Measurements from ENCODE around the gene ZNF441. TPM values are rescaled to one million over a fixed set of nuclear protein-coding genes. Genes with fewer than 3 reads are reported as not detected.
"Not testable (repeated sequence)": the region's sequence is repeated elsewhere in the genome, so short reads cannot be mapped to it uniquely, and the experiment has no call there.

ZNF441 gene
- total RNA-seq, 1 donor = 10.9 TPM

DNA sequence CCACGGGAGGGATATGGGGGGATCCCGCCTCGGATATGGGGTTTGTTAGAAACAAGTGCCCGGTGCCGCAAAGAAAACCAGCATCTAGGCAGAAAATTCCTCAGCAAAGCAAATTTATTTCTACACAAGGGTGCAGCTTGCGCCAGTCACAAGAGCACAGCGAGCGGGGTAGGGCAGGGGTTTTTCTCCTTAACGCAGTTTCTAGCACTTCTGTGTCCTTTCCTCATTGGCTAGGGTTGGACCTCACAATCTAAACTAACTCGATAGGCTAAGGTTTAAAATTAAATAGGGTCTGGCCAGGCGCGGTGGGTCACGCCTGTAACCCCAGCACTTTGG, 47.9 kb downstream of the ZNF441 start:
- TF ChIP-seq, protein P1, sequence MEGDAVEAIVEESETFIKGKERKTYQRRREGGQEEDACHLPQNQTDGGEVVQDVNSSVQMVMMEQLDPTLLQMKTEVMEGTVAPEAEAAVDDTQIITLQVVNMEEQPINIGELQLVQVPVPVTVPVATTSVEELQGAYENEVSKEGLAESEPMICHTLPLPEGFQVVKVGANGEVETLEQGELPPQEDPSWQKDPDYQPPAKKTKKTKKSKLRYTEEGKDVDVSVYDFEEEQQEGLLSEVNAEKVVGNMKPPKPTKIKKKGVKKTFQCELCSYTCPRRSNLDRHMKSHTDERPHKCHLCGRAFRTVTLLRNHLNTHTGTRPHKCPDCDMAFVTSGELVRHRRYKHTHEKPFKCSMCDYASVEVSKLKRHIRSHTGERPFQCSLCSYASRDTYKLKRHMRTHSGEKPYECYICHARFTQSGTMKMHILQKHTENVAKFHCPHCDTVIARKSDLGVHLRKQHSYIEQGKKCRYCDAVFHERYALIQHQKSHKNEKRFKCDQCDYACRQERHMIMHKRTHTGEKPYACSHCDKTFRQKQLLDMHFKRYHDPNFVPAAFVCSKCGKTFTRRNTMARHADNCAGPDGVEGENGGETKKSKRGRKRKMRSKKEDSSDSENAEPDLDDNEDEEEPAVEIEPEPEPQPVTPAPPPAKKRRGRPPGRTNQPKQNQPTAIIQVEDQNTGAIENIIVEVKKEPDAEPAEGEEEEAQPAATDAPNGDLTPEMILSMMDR (IDR thresholded peaks at IDR 0.05; ENCODE audit: insufficient read depth, low read length) = no peak
- DNase-seq (ENCODE audit: low read depth) = peak; percentile 47
- peak overlapping the region; percentile 97 for H3K4me3 ChIP-seq (ENCODE audit: low read depth, low read length)

DNA sequence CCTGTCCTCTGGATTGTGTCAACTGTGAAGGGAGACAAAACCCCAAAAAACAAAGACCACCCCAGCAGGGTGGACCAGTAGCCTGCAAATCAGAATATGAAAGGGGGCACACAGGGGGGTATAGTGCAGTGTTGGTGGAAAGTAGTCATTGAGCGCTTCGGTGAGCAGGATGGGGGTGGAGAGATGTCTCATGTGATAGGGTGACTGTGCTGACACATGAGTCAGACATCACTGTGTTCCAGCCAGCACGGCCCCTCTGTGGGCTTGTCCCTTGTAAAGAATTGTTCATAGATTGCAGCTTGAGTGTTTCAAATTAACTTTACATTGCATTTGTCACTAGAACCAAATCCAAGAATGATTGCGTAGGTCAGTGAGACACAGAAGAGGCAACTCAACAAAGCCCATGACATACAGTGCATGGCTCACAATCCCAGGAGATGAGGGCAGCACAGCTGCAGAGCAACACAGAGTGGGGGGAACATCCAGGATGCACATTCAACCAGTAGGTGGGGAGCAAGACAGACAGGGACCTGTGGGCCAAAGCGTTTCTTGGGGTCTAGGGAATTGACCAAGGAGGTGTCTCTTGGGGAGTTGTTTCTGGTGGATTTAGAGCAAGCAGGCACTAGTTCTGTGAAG, 54.8 kb downstream of the ZNF441 start:
- peak; percentile 58 for DNase-seq (ENCODE audit: low read depth)
- TF ChIP-seq, protein P1 (IDR thresholded peaks at IDR 0.05; ENCODE audit: insufficient read depth, low read length) = no peak
- H3K4me3 ChIP-seq (ENCODE audit: low read depth, low read length) = no peak overlapping the region

DNA sequence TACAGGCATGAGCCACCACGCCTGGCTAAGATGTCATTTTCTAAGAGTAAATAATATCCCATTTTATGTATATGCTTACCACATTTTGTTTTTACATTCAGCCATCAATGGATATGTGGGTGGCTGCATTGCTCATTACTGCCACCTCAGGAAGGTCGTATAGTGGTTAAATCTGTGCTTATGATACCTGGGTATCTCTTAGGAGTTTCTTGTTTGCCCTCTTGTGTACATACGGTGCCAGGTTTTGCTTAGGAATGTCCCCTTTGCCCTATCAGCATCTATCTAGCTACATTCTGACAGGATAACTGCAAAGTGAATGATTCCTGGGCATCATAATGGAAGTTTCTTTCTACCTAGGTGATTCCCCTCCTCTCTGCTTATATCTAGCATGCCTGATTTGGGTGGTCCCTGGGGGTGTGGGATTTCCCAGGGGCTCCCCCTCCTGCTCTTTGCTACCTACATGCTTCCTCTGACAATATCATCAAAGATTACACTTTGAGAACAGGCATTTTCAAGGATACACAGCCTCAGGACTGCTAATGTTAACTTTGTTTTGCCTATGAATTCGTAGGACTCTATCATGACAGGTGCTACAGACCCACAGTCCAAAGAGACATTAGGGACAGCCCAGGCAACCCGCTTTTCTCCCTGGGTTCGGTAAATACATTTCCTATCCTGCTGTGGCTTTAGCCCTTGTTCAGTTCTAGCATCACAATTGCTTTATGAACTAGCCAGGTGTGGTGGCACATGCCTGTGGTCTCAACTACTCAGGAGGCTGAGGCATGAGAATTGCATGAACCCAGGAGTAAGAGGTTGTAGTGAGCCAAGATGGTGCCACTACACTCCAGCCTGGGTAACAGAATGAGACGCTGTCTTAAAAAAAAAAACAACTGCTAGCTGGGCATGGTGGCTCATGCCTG, 62.4 kb downstream of the ZNF441 start:
- H3K4me3 ChIP-seq (ENCODE audit: low read depth, low read length); DNase-seq (ENCODE audit: low read depth): not testable (repeated sequence)

DNA sequence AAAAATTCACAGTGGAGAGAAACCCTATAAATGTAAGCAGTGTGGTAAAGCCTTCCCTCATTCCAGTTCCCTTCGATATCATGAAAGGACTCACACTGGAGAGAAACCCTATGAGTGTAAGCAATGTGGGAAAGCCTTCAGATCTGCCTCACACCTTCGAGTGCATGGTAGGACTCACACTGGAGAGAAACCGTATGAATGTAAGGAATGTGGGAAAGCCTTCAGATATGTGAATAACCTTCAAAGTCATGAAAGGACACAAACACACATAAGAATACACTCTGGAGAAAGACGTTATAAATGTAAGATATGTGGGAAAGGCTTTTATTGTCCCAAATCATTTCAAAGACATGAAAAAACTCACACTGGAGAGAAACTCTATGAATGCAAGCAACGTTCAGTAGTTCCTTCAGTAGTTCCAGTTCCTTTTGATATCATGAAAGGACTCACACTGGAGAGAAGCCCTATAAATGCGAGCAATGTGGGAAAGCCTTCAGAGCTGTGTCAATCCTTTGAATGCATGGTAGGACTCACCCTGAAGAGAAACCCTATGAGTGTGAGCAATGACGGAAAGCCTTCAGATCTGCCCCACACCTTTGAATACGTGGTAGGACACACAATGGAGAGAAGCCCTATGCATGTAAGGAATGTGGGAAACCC, 65.6 kb downstream of the ZNF441 start:
- H3K4me3 ChIP-seq (ENCODE audit: low read depth, low read length) = no peak overlapping the region
- no peak for DNase-seq (ENCODE audit: low read depth)
- TF ChIP-seq, protein P1 (IDR thresholded peaks at IDR 0.05; ENCODE audit: insufficient read depth, low read length) = no peak

DNA sequence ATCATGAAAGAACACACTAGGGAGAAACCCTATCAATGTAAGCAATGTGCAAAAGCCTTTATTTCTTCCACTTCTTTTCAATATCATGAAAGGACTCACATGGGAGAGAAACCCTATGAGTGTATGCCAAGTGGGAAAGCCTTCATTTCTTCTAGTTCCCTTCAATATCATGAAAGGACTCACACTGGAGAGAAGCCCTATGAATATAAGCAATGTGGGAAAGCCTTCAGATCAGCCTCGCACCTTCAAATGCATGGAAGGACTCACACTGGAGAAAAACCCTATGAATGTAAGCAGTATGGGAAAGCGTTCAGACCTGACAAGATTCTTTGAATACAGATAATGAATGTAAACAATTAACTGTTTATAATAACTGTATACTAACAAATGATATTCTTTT, 66.7 kb downstream of the ZNF441 start:
- TF ChIP-seq, protein P1 (IDR thresholded peaks at IDR 0.05; ENCODE audit: insufficient read depth, low read length) = no peak

More for the DNA sequence above, 66.7 kb downstream of the ZNF441 start:
- no peak overlapping the region for H3K4me3 ChIP-seq (ENCODE audit: low read depth, low read length)
- no peak for DNase-seq (ENCODE audit: low read depth)

Other genes starting within 250 kb of the ZNF441 start
- 26.3 and 35.5 TPM in 2 replicates for gene ECSIT, start 237.9 kb upstream of the ZNF441 start, total RNA-seq (ENCODE audit: low replicate concordance)
- 2.2 and 4.2 TPM in 2 replicates for gene CNN1, start 228.1 kb upstream of the ZNF441 start, total RNA-seq (ENCODE audit: low replicate concordance)
- 17.9 and 33.5 TPM in 2 replicates for gene ELOF1, start 207.8 kb upstream of the ZNF441 start, total RNA-seq (ENCODE audit: low replicate concordance)
- 0.09 and 1.4 TPM in 2 replicates for gene ACP5, start 189.4 kb upstream of the ZNF441 start, total RNA-seq (ENCODE audit: low replicate concordance)
- 11.7 and 17.3 TPM in 2 replicates for gene ZNF627, start 169.5 kb upstream of the ZNF441 start, total RNA-seq (ENCODE audit: low replicate concordance)
- gene ZNF823, start 28.1 kb upstream of the ZNF441 start, total RNA-seq (ENCODE audit: low replicate concordance) = 2.6 and 4.1 TPM in 2 replicates
- gene ZNF491, start 31.5 kb downstream of the ZNF441 start, total RNA-seq (ENCODE audit: low replicate concordance) = 0.99 and 2.9 TPM in 2 replicates
- 6.6 and 12.7 TPM in 2 replicates for gene ZNF440, start 47.3 kb downstream of the ZNF441 start, total RNA-seq (ENCODE audit: low replicate concordance)
- 0.72 and 2.8 TPM in 2 replicates for gene ZNF439, start 81.7 kb downstream of the ZNF441 start, total RNA-seq (ENCODE audit: low replicate concordance)
- gene ZNF69, start 120.8 kb downstream of the ZNF441 start, total RNA-seq (ENCODE audit: low replicate concordance) = 1.6 and 9.0 TPM in 2 replicates
- 7.9 and 11.4 TPM in 2 replicates for gene ZNF700, start 158.1 kb downstream of the ZNF441 start, total RNA-seq (ENCODE audit: low replicate concordance)
- gene ZNF763, start 198.0 kb downstream of the ZNF441 start, total RNA-seq (ENCODE audit: low replicate concordance) = 0.27 and 3.4 TPM in 2 replicates

All from fibroblast of the aortic adventitia (primary cell).